GM12874 (cell line): Measurements from ENCODE around the gene ANKRD53.

Experiments
- CTCF ChIP-seq: IDR thresholded peaks from 2 replicates; pipeline ENCODE4 v1.5.1; 2011; ENCODE audit warnings: low read depth, mild to moderate bottlenecking, control low read depth, low read length, moderate library complexity; ENCODE audit not compliant: insufficient read depth

The ANKRD53 gene

GRCh38 chr2:70947556-70948184, 30.8 kb upstream of the ANKRD53 start:
- no peak for TF ChIP-seq CTCF

- TF ChIP-seq CTCF = peak; percentile 89
These were observed 30.0 kb upstream of the ANKRD53 start for GRCh38 chr2:70948337-70949003.

GRCh38 chr2:70949086-70949485, 29.3 kb upstream of the ANKRD53 start:
- TF ChIP-seq CTCF = no peak

DNA sequence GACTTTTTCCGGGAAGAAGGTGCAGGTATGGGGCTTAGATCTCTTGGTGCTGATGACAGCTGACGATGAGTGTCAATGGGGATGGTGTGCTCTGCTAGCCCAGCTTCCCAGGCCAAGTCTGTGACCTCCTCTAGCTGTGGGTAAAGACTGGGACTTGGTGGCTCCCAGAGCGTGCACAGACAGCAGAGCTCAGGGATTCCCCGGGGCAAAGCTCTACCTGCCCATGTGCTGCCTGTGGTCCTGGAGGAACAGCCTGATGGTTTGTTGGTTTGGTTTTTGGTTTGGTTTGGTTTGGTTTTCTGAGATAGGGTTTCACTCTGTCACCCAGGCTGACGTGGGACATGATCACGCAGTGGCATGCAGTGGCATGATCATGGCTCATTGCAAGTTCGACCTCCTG, 23.5 kb upstream of the ANKRD53 start:
- TF ChIP-seq CTCF = no peak

DNA sequence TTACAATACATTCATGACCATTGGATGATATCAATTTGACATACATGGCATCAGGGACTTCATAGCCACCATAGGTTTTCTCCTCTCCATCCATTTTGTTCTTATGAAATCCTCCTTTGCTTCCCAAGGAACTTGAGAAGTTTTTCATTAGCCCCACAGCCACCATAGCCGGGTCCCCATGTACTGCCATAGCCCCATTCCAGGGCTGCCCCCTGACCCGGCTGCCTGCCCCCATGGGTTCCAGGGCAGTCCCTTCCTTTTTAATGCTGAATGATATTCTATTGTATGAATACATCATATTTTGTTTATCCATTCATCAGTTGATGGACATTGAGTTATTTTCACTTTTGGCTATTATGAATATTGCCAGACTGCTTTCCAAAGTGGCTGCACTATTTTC, 22.3 kb upstream of the ANKRD53 start:
- TF ChIP-seq CTCF = no peak

DNA sequence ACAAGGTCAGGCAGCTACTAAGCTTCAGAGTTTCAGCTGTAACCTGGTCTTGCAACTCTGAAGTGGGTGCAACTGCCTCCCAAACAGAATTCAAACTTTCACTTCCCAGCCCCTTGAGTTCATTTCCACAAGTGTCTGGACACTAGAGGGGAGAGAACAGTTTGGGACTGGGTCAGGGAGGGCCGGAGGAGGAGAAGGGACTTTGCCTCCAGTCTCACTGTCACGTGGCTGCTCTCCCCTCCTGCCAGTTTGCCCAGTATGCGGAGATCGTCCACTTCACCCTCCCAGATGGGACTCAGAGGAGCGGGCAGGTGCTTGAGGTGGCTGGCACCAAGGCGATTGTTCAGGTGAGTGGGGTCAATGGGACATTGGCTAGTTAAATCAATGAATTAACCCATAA, 20.6 kb upstream of the ANKRD53 start:
- no peak for TF ChIP-seq CTCF

- no peak for TF ChIP-seq CTCF
These were observed 19.7 kb upstream of the ANKRD53 start for GRCh38 chr2:70958759-70959158.
